ENCODE results near the gene C1QTNF7.

Gene C1QTNF7

GRCh38 chr4:15413623-15414019 is 14.2 kb upstream of the C1QTNF7 start:
- no peak for DNase-seq (ENCODE audit: low read depth in 2 of 2)

DNA sequence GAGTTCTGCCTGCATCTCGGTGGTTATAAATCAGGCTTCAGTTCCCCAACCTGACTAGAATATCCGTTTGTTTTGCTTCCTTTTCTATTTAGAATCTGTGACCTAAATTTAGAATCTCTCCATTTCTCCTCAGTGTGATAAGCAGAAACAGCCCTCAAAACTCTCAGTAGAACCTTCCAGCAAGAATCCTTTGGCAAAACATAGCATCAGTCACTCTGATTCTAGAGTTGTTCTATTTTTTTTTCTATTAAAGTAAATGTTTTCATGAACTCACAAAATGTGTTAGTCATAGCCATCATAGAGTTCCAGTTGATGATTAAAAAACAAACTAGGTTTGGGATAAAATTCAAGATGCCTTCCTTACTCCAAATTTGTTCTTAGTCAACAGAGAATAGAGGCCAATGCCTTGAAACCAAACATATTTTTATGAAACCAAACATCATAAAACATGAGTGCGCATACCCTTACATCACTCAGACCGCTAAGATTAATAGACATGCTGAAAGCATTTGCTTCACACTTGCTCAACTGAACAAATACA is 13.2 kb upstream of the C1QTNF7 start:
- no peak for DNase-seq (ENCODE audit: low read depth in 2 of 2)

DNA sequence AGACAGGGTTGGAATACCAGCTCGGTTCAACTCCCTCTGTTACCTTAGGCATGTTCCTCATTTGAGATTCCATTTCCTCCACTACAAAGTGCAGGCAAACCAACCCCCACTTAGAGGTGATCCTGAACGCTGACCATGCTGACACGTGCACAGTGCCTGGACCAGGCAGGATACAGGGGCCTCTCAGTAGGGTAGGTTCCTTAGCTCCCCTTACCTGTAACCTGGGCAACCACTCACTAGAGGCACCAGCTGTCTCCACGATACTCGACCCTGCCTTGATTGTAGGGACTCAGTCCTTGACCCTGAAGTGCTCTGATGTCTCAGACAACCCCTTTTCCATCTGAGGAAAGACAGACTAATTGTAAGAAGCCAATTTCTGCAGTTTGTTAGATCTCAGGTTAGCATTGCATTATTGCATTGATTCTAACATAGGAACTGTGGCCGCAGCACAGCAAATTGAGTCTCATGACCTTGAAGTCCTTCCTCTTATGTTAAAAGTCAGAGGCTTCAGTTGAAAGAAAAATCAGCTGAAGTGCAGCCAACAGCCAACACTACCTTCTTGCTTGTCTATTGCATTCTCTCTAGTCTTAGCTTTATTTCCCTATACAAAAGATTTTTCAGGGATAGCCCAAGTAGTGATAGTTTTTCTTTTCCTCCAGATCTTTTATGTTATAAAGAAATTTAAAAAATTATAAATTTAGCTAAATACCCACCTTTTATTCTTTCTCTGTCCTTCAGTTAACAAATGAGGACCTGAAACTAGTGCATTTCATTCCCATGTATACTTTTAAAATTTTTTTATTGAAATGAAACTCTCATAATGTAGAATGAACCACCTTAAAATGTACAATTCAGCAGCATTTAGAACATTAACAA is 11.2 kb upstream of the C1QTNF7 start:
- no peak for DNase-seq (ENCODE audit: low read depth in 2 of 2)

DNA sequence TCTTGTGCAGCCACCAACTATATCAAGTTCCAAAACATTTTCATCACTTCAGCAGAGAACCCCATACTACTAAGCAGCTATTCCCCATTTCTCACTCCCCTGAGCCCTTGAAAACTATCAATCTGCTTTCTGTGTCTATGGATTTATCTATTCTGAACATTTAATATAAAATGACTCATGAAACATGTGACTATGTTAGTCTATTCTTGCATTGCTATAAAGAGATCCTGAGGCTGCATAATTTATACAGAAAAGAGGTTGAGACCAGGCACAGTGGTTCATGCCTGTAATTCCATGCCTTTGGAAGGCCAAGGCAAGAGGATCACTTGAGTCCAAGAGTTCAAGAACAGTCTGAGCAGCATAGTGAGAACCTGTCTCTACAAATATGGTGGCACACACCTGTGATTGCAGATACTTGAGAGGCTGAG is 10.6 kb upstream of the C1QTNF7 start:
- DNase-seq (ENCODE audit: low read depth in 2 of 2): no peak

- DNase-seq (ENCODE audit: low read depth in 2 of 2): no peak
Observed at GRCh38 chr4:15418956-15419355, 8.9 kb upstream of the C1QTNF7 start.

DNA sequence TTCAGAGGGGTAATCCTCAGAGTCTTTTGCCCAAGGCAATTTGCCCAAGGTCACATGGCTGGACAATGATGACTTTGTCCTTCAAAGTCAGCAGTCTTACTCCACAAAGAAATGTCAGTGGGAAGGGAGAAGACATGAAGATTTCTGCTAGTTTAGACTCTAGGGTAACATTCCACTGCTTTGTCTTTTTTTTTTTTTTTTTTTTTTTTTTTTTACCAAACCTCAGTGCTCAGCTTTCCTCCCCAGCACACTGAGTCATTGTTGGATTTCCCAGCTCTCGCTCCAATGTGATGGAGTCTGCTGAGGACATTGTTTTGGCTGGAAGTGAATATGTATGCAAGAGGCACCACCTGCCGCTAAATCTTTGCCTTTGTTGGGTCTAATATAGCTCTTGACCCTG is 7.2 kb upstream of the C1QTNF7 start:
- DNase-seq (ENCODE audit: low read depth in 2 of 2): no peak

- no peak for DNase-seq (ENCODE audit: low read depth in 2 of 2)
Observed at GRCh38 chr4:15423285-15423711, 4.5 kb upstream of the C1QTNF7 start.

DNA sequence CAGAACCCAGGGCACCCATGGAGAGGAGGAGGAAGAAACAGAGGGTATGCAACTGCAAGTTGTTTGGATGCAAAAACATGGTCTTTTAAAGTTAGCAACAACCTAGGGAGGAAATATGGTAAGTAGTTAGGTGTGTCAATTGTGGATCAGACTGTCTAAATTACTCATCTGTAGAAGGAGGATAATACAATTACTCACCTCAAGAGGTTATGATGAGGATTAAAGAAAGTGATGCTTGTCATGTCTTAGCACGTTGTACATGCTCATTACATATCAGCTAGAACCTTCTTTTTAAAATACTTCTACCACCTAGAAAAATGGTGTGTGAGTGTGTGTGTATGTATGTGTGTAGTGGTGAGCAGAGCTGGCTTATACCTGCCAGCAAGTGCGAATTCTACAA is 2.3 kb upstream of the C1QTNF7 start:
- DNase-seq (ENCODE audit: low read depth in 2 of 2): no peak

- no peak for DNase-seq (ENCODE audit: low read depth in 2 of 2)
Observed at GRCh38 chr4:15427161-15427560, 672 bp upstream of the C1QTNF7 start.

DNA sequence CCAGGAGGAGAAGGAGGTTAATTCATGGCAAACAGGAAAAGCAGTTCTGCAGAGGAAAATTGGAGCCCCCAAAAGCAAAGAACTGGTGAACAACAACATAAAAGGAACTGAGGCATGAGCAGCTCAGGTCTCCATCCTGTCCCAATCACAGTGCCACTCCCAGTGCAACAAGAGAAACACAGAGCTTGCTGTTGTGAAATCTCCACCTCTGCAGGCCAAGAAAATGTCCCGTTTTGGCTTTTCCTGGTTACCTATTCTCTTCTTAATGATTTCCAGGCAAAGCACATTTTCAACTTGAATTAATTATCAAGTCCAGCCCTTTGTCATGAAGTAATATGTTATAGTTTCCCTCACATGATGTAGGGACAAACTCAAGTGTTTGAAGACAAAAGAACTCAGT is 778 bp downstream of the C1QTNF7 start:
- no peak for DNase-seq (ENCODE audit: low read depth in 2 of 2)

DNA sequence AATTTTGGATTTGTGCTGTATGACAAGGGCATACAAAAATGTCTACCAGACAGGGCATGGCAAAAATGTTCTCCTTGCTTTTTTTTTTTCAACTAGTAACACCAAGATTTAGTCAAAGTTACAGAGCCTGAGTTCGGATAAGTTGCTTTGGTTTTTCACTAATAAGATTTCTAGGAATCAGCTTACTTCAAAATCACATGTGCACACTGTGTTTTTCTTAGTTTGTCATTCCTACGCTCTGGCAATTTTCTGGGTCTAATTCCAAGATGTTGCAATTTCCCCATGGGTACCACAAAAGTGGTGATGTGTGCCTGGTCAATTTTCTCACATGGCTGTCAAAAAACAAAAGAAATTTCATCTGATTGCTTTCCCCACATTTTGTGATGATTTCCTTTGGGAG is 6.3 kb downstream of the C1QTNF7 start:
- no peak for DNase-seq (ENCODE audit: low read depth in 2 of 2)

DNA sequence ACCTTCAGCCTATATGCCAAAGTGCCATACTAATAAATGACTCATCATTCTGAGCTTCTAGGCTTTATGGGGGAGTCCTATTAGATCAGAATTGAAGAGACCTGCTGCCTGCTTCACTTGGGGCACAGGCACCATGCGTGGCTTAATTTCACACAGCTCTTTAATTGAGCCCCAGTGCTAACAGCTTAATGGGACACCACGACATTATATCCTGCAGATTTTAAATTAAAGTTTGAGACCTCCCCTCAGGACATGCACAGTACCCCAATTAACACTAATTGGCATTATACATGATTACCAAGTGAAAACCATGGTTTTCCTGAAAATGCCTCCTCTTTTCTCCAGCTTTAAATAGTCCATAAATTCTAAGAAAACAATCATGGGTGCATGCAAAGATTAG is 6.8 kb downstream of the C1QTNF7 start:
- DNase-seq (ENCODE audit: low read depth in 2 of 2): no peak

- DNase-seq (ENCODE audit: low read depth in 2 of 2): no peak
Observed at GRCh38 chr4:15436513-15436912, 8.7 kb downstream of the C1QTNF7 start.

- no peak for DNase-seq (ENCODE audit: low read depth in 2 of 2)
Observed at GRCh38 chr4:15438939-15439524, 11.2 kb downstream of the C1QTNF7 start.

DNA sequence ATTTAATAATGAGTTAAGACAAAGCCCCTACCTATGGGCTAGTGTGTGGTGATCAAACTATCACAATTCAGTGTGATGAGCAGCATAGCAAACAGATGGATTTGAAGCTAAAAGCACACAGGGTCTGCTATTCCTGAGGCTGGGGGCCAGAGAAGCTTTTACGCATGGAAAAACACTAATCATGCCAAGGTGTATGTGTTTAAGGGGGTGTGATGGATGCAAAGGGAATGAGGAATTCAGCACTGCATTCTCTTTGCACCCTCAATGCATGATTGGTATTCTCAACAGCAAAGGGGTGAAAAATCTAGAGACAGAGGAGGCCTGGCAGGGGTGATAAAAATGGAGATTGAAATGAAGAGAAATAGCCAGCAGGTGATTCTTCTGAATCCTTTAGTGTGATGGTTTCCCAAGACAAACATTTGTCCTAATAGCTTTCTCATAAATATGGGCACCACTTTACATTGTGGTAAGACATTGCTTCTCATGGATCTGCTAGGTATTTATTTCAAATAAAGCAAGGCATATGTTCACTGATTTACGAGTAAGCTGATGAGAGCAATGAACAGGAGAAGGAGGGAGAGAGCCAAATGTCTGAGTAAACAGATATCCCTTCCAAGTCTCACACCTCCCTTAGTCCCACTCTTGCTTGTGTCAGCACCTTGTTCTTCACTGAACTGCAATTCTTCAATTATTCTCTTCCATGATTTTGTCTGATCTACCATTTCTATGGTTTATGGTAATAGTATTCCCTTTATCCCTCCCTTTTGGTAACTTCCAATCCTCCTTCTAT is 15.7 kb downstream of the C1QTNF7 start:
- no peak for DNase-seq (ENCODE audit: low read depth in 2 of 2)

GRCh38 chr4:15444276-15444675 is 16.4 kb downstream of the C1QTNF7 start:
- no peak for DNase-seq (ENCODE audit: low read depth in 2 of 2)

DNA sequence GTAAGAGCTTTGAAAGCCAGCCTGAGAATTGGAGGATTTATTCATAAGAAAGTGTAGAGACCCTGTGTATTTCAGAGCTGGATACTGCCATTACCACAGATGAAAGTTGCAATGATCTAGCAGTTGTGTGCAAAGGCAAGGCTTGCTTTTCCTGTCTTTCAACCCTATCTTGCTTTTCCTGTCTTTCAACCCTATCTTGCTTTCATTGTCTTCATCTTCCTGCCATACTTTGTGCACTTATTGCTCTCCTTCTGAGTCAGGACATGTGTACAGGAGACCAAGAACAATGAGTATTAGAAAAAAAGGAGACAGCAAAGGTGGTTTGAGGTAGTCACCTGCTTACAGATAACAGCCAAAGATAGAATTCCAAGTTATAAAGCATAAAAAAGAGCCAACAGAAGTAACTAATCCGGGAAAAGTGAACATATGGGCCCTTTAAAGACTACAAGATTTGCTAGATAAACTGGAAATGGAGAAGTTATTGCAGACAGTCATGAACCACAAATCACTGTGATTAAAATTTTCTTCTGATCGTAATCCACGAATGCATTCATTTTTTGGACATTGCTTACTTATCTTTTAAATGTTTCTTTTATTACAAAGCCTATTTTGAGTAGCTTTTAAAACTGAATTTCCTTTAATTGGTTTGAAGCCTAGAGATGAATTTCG is 17.2 kb downstream of the C1QTNF7 start:
- DNase-seq (ENCODE audit: low read depth in 2 of 2): no peak

- no peak for DNase-seq (ENCODE audit: low read depth in 2 of 2)
Observed at GRCh38 chr4:15451181-15451865, 23.5 kb downstream of the C1QTNF7 start.

GRCh38 chr4:15451866-15452765 is 24.3 kb downstream of the C1QTNF7 start:
- DNase-seq (ENCODE audit: low read depth in 2 of 2): no peak

DNA sequence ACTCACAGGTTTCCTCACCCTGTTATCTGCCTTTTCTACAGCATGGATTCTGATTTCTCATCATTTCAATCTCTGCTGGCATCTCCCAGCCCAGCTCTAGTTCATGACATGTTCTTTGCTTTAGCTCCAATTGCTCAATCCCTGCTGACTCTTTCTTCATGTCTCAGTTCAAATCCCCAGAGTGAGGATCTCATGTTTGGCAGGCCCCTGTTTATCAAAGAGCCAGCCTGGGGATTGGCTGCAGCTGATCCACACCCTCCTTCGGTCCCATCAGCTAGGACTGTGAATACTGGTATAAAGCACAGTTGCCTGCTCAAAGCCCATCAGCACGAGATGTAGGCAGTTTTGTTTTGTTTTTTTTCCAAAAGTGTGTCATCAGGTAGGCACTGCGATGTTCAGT is 27.5 kb downstream of the C1QTNF7 start:
- no peak for DNase-seq (ENCODE audit: low read depth in 2 of 2)

All from stimulated activated CD4-positive, alpha-beta T cell treated with anti-CD3 and anti-CD28 coated beads, Interleukin-1b, Interleukin-23, amount 100 ng/mL, for 4 hours (primary cell).